HEK293 (cell line): ENCODE data around the gene GRK3.

Source experiments
- CTCF ChIP-seq: fragments of 450-650 bp; formaldehyde crosslinking; IDR thresholded peaks from 2 replicates; pipeline ENCODE4 v1.5.1; 2016; ENCODE audit warnings: missing biosample characterization, missing genetic modification characterization
- KLF7 ChIP-seq: fragments of 450-650 bp; formaldehyde crosslinking; IDR thresholded peaks from 2 replicates; pipeline ENCODE4 v1.5.1; 2016; ENCODE audit warnings: missing biosample characterization, missing genetic modification characterization, borderline replicate concordance
- KLF9 ChIP-seq: fragments of 450-650 bp; formaldehyde crosslinking; IDR thresholded peaks from 2 replicates; pipeline ENCODE4 v1.5.1; 2016; ENCODE audit warnings: missing biosample characterization, missing genetic modification characterization, low read depth
- REST ChIP-seq: fragments of 450-650 bp; formaldehyde crosslinking; IDR thresholded peaks from 2 replicates; pipeline ENCODE4 v1.5.1; 2016; ENCODE audit warnings: missing biosample characterization, missing genetic modification characterization
- ZNF202 ChIP-seq: fragments of 450-650 bp; formaldehyde crosslinking; IDR thresholded peaks from 2 replicates; pipeline ENCODE4 v1.5.1; 2016; ENCODE audit warnings: missing biosample characterization, missing genetic modification characterization, borderline replicate concordance
- ZNF274 ChIP-seq, 2 experiments: fragments of 200-500 bp in 1 of 2; fragments of 450-650 bp in 1 of 2; sonication (Bioruptor generic) in 1 of 2; formaldehyde crosslinking in 1 of 2; IDR thresholded peaks; 2 replicates each; pipeline versions ENCODE4 v1.5.1 to v1.6.1; 2014 to 2016; ENCODE audit warnings: borderline replicate concordance in 1 of 2, inconsistent platforms in 1 of 2, low read length in 1 of 2, missing biosample characterization in 1 of 2, missing genetic modification characterization in 1 of 2
- ZNF529 ChIP-seq: fragments of 450-650 bp; formaldehyde crosslinking; IDR thresholded peaks from 2 replicates; pipeline ENCODE4 v1.5.1; 2017; ENCODE audit warnings: missing genetic modification characterization, missing biosample characterization; ENCODE audit not compliant: insufficient replicate concordance
- ZNF670 ChIP-seq: fragments of 450-650 bp; formaldehyde crosslinking; IDR thresholded peaks from 2 replicates; pipeline ENCODE4 v1.5.1; 2016; ENCODE audit warnings: missing biosample characterization, missing genetic modification characterization, low read depth
- ZNF837 ChIP-seq: fragments of 450-650 bp; formaldehyde crosslinking; IDR thresholded peaks from 2 replicates; pipeline ENCODE4 v1.5.1; 2016; ENCODE audit warnings: missing biosample characterization, missing genetic modification characterization

DNA sequence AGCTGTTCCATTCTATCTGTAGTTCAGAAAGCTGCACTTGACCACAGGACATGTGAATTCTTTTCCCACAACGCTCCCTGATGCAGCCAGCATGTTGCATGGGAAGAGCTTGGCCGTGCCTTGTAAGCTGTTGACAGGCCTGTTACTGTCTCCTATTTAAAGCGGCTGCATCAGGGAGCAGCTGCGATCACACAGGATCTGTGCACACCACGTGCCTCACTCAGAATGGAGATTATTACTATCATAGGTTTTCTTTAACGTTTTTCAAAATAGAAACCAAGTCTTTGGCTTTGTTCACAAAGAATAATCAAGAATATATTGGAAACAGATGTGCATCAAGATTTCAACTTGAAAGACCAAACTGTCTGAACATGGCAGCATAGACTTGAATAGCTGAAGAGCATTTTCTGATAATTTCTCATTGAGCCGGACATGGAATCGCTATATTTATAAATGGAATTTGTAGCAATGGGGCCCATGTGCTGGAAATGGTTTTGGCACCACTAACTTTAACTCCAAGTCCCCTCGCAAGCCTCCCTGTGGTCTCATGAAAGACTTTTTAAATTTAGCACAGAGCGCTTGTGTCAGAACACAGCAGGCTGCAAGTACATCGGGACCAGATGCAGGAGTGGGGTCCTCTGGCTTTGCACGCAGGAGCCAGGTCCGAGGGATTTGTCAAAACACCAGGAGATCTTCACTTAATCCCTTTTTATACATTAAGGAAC is 136.7 kb downstream of the GRK3 start:
- TF ChIP-seq CTCF (tag by site-specific recombination) (no peak), ZNF202 (no peak), ZNF670 (tag by site-specific recombination) (no peak), ZNF274 (IDR thresholded peaks at IDR 0.05; ENCODE audit: low read length) (no peak), ZNF274 (tag by site-specific recombination; IDR thresholded peaks at IDR 0.05; ENCODE audit: borderline replicate concordance) (no peak), KLF9 (tag by site-specific recombination) (no peak), ZNF837 (tag by site-specific recombination) (no peak), ZNF529 (tag by site-specific recombination) (no peak), KLF7 (tag by site-specific recombination) (no peak), REST (no peak)
